Measurements from ENCODE around the gene RPL22L1.

RPL22L1 gene

GRCh38 chr3:170866499-170866898 is 3.5 kb downstream of the RPL22L1 start:
- Histone ChIP-seq H3K27ac (ENCODE audit: extremely low read depth, low read depth, low read length) (no peak overlapping the region), H3K4me3 (ENCODE audit: low read depth, low read length) (no peak overlapping the region), H3K4me1 (ENCODE audit: control insufficient read depth, insufficient read depth, low read length) (no peaks in the 10 kb centered on the region), H3K9me3 (ENCODE audit: control insufficient read depth, insufficient read depth, low read depth, low read length) (no peaks in the 10 kb centered on the region), H3K36me3 (ENCODE audit: control insufficient read depth in 2 of 2, insufficient read depth in 1 of 2, low read length in 2 of 2) (peaks cover 0 to 43% of the 10 kb centered on the region in 2 experiments; a peak in 2 of 3 replicates)
- CTCF ChIA-PET: interaction anchor here (1.8 kb wide), 1 partner anchor 18 kb away, joined by 5 read pairs; no protein-coding TSS in a partner anchor
- TF ChIP-seq ZNF114 (tag by site-specific recombination; IDR thresholded peaks at IDR 0.05) (no peak), ZNF10 (tag by site-specific recombination; IDR thresholded peaks at IDR 0.05) (no peak), ZNF354C (tag by site-specific recombination; IDR thresholded peaks at IDR 0.05; ENCODE audit: borderline replicate concordance, low read depth) (no peak), ZNF24 (tag by site-specific recombination; IDR thresholded peaks at IDR 0.05) (no peak), PRDM10 (tag by site-specific recombination; IDR thresholded peaks at IDR 0.05) (no peak), MYNN (tag by site-specific recombination; IDR thresholded peaks at IDR 0.05; ENCODE audit: borderline replicate concordance) (no peak), ZSCAN5A (tag by site-specific recombination; IDR thresholded peaks at IDR 0.05) (no peak), ZNF521 (tag by site-specific recombination; IDR thresholded peaks at IDR 0.05) (no peak), ZNF660 (tag by site-specific recombination; IDR thresholded peaks at IDR 0.05) (no peak), ZNF48 (tag by site-specific recombination; IDR thresholded peaks at IDR 0.05) (no peak), ZNF23 (tag by site-specific recombination; IDR thresholded peaks at IDR 0.05; ENCODE audit: borderline replicate concordance) (no peak)
- POLR2A ChIA-PET: no interaction called here

- Histone ChIP-seq H3K27ac (ENCODE audit: extremely low read depth, low read depth, low read length) (no peak overlapping the region), H3K36me3 (ENCODE audit: control insufficient read depth in 2 of 2, insufficient read depth in 1 of 2, low read length in 2 of 2) (peaks cover 0 to 43% of the 10 kb centered on the region in 2 experiments; a peak in 2 of 3 replicates), H3K4me3 (ENCODE audit: low read depth, low read length) (no peak overlapping the region), H3K4me1 (ENCODE audit: control insufficient read depth, insufficient read depth, low read length) (no peaks in the 10 kb centered on the region), H3K9me3 (ENCODE audit: control insufficient read depth, insufficient read depth, low read depth, low read length) (no peaks in the 10 kb centered on the region)
- no peak for TF ChIP-seq ZNF747 (tag by site-specific recombination; IDR thresholded peaks at IDR 0.05)
- ChIA-PET POLR2A (no interaction called here), CTCF (interaction anchor here (0.7 to 1.8 kb wide), 2 partner anchors 17 to 96 kb away, joined by 3 to 5 read pairs; no protein-coding TSS in a partner anchor)
These were observed 4.5 kb downstream of the RPL22L1 start for GRCh38 chr3:170865209-170866094.

GRCh38 chr3:170864525-170865208 is 5.3 kb downstream of the RPL22L1 start:
- Histone ChIP-seq H3K27ac (ENCODE audit: extremely low read depth, low read depth, low read length) (no peak overlapping the region), H3K4me3 (ENCODE audit: low read depth, low read length) (no peak overlapping the region), H3K4me1 (ENCODE audit: control insufficient read depth, insufficient read depth, low read length) (no peaks in the 10 kb centered on the region), H3K9me3 (ENCODE audit: control insufficient read depth, insufficient read depth, low read depth, low read length) (no peaks in the 10 kb centered on the region), H3K36me3 (ENCODE audit: control insufficient read depth in 2 of 2, insufficient read depth in 1 of 2, low read length in 2 of 2) (peaks cover 0 to 43% of the 10 kb centered on the region in 2 experiments; a peak in 2 of 3 replicates)
- ChIA-PET CTCF (interaction anchor here (1.8 kb wide), 1 partner anchor 16 kb away, joined by 5 read pairs; no protein-coding TSS in a partner anchor), POLR2A (interaction anchor here (1.0 kb wide), 1 partner anchor 11 kb away, joined by 3 read pairs; no protein-coding TSS in a partner anchor)
- TF ChIP-seq ZNF514 (tag by site-specific recombination; IDR thresholded peaks at IDR 0.05): no peak
- TF ChIP-seq ZNF138 (tag by site-specific recombination; IDR thresholded peaks at IDR 0.05; ENCODE audit: borderline replicate concordance): no peak
- TF ChIP-seq ZNF596 (tag by site-specific recombination; IDR thresholded peaks at IDR 0.05): no peak
- TF ChIP-seq ZNF37A (tag by site-specific recombination; IDR thresholded peaks at IDR 0.05): no peak
- TF ChIP-seq HOXD13 (CRISPR knock-in tag; IDR thresholded peaks at IDR 0.05; ENCODE audit: borderline replicate concordance): no peak
- no peak for TF ChIP-seq ZNF184 (tag by site-specific recombination; IDR thresholded peaks at IDR 0.05)
- TF ChIP-seq ZNF354C (tag by site-specific recombination; IDR thresholded peaks at IDR 0.05; ENCODE audit: borderline replicate concordance, low read depth): no peak
- no peak for TF ChIP-seq ZBTB10 (tag by site-specific recombination; IDR thresholded peaks at IDR 0.05)
- no peak for TF ChIP-seq ZBTB48 (tag by site-specific recombination; IDR thresholded peaks at IDR 0.05)
- TF ChIP-seq ZNF394 (tag by site-specific recombination; IDR thresholded peaks at IDR 0.05; ENCODE audit: borderline replicate concordance): no peak
- 0 out of 2 replicates have a peak, but pooled peaks have one; percentile 34 for TF ChIP-seq ZNF600 (tag by site-specific recombination; IDR thresholded peaks at IDR 0.05)
